ENCODE measurements around the gene BRINP1. TPM values are rescaled to one million over a fixed set of nuclear protein-coding genes. Genes with fewer than 3 reads are reported as not detected.

BRINP1 gene, protein sequence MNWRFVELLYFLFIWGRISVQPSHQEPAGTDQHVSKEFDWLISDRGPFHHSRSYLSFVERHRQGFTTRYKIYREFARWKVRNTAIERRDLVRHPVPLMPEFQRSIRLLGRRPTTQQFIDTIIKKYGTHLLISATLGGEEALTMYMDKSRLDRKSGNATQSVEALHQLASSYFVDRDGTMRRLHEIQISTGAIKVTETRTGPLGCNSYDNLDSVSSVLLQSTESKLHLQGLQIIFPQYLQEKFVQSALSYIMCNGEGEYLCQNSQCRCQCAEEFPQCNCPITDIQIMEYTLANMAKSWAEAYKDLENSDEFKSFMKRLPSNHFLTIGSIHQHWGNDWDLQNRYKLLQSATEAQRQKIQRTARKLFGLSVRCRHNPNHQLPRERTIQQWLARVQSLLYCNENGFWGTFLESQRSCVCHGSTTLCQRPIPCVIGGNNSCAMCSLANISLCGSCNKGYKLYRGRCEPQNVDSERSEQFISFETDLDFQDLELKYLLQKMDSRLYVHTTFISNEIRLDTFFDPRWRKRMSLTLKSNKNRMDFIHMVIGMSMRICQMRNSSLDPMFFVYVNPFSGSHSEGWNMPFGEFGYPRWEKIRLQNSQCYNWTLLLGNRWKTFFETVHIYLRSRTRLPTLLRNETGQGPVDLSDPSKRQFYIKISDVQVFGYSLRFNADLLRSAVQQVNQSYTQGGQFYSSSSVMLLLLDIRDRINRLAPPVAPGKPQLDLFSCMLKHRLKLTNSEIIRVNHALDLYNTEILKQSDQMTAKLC
- 1.9 and 2.9 TPM in 2 replicates for total RNA-seq

DNA sequence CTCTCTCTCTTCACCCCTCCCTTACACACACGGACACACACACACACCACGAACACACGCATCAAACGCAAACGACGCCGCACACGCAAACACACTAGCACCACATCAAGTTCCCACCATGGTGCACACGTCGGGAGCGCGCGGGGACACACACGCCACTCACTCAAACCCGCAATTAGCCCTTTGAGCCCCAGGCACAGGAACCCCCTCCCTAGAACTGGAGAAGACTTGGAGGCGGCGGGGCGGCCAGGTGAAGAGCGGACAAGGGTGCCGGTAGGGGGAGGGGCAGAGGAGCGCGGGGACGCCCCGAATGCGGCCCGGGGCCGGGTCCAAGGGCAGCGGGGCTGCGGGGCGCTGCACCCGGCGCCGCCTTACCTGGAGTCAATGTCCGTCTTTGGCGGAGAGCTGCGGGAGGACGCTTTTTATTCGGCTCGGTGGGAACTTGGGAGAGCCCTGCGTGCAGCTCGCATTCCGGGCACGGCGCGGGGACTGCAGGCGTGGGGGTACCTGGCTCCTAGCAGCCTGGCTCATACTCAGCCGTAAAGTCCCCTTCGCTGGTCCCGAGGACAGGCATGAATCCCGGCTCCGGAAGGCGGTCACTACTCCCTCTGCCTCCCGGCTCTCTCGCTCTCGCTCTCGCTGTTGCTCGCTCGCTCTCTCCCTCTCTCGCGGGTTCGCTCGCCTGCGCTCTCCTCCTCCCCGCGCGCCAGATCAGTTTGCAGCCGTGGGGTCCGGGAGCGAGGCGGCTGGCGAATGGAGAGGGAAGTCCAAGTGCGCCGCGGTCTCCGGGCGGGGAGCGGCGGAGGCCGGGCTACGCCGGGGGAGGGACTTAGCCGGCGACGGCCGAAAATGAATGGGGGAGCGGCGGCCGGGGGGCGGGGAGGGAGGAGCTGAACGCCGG is at the start of gene BRINP1:
BRINP1 (minus strand) TSS at position 755 of the 901 bp plus-strand sequence. CDS start 56,080 bp downstream, outside the sequence.

Data from hair follicle dermal papilla cell (primary cell).